HG02852 (cell line): ENCODE results near the gene COL8A2.

Experiments used
- ATAC-seq: cut with Tn5 transposase; IDR thresholded peaks from one replicate; pipeline ENCODE4 v1.9.1; 2021; ENCODE audit warnings: mild to moderate bottlenecking, moderate library complexity; ENCODE audit not compliant: unreplicated experiment

The COL8A2 gene

GRCh38 chr1:36137226-36137625 is 12.2 kb upstream of the COL8A2 start:
- no peak for ATAC-seq

GRCh38 chr1:36136535-36136934 is 11.5 kb upstream of the COL8A2 start:
- ATAC-seq, result no peak

GRCh38 chr1:36135796-36136195 is 10.8 kb upstream of the COL8A2 start:
- no peak for ATAC-seq

GRCh38 chr1:36135330-36135667 is 10.3 kb upstream of the COL8A2 start:
- ATAC-seq, result no peak

- ATAC-seq, result no peak
Observed at GRCh38 chr1:36134505-36135329, 9.7 kb upstream of the COL8A2 start.

- no peak for ATAC-seq
Observed at GRCh38 chr1:36134031-36134430, 9.0 kb upstream of the COL8A2 start.

GRCh38 chr1:36133484-36133883 is 8.5 kb upstream of the COL8A2 start:
- no peak for ATAC-seq

GRCh38 chr1:36132029-36132428 is 7.0 kb upstream of the COL8A2 start:
- no peak for ATAC-seq

- ATAC-seq, result no peak
Observed at GRCh38 chr1:36128905-36129206, 3.8 kb upstream of the COL8A2 start.

- ATAC-seq, result no peak
Observed at GRCh38 chr1:36128126-36128904, 3.3 kb upstream of the COL8A2 start.

- no peak for ATAC-seq
Observed at GRCh38 chr1:36126797-36127500, 1.9 kb upstream of the COL8A2 start.

GRCh38 chr1:36126005-36126716 is 1.1 kb upstream of the COL8A2 start:
- no peak for ATAC-seq

- no peak for ATAC-seq
Observed at GRCh38 chr1:36124404-36125128, 456 bp downstream of the COL8A2 start.

GRCh38 chr1:36123356-36123755 is 1.7 kb downstream of the COL8A2 start:
- ATAC-seq, result no peak

- ATAC-seq, result no peak
Observed at GRCh38 chr1:36122062-36123030, 2.7 kb downstream of the COL8A2 start.

GRCh38 chr1:36119456-36119855 is 5.6 kb downstream of the COL8A2 start:
- no peak for ATAC-seq

- no peak for ATAC-seq
Observed at GRCh38 chr1:36118447-36119204, 6.4 kb downstream of the COL8A2 start.

GRCh38 chr1:36116901-36117300 is 8.1 kb downstream of the COL8A2 start:
- ATAC-seq, result no peak

GRCh38 chr1:36115931-36116330 is 9.1 kb downstream of the COL8A2 start:
- no peak for ATAC-seq
